H9 (cell line): ENCODE data around the gene CCDC141. TPM values are rescaled to one million over a fixed set of nuclear protein-coding genes. Genes with fewer than 3 reads are reported as not detected.

Source experiments
- DNase-seq: peaks from one replicate; pipeline ENCODE4 v3.0.0-alpha.2; 2017
- H2AFZ ChIP-seq: one replicate; pipeline ENCODE4 v1.6.1; 2013; ENCODE audit warnings: mild to moderate bottlenecking, low read length, control low read depth, moderate library complexity
- H2AK5ac ChIP-seq: 2 replicates; pipeline ENCODE4 v1.6.1; 2013; ENCODE audit warnings: low read length, control low read depth, mixed read lengths; ENCODE audit not compliant: insufficient read length
- H2BK120ac ChIP-seq: one replicate; pipeline ENCODE4 v1.6.1; 2013; ENCODE audit warnings: low read depth, mild to moderate bottlenecking, low read length, control low read depth, inconsistent platforms; ENCODE audit not compliant: poor library complexity, severe bottlenecking
- H2BK12ac ChIP-seq: 2 replicates; pipeline ENCODE4 v1.6.1; 2013; ENCODE audit warnings: low read length, control low read depth, mixed read lengths, low read depth; ENCODE audit not compliant: insufficient read length
- H2BK15ac ChIP-seq: 2 replicates; pipeline ENCODE4 v1.6.1; 2013; ENCODE audit warnings: low read depth, low read length, control low read depth
- H2BK20ac ChIP-seq: one replicate; pipeline ENCODE4 v1.6.1; 2013; ENCODE audit warnings: low read depth, mild to moderate bottlenecking, low read length, control low read depth, inconsistent platforms; ENCODE audit not compliant: poor library complexity, severe bottlenecking
- H2BK5ac ChIP-seq: 2 replicates; pipeline ENCODE4 v1.6.1; 2013; ENCODE audit warnings: low read length, control low read depth, mixed read lengths; ENCODE audit not compliant: insufficient read length
- H3K14ac ChIP-seq: 2 replicates; pipeline ENCODE4 v1.6.1; 2013; ENCODE audit warnings: low read length, control low read depth; ENCODE audit not compliant: insufficient read depth
- H3K18ac ChIP-seq: 2 replicates; pipeline ENCODE4 v1.6.1; 2013; ENCODE audit warnings: low read depth, mild to moderate bottlenecking, mixed read lengths, low read length, control low read depth; ENCODE audit not compliant: insufficient read length
- H3K23ac ChIP-seq: 2 replicates; pipeline ENCODE4 v1.6.1; 2013; ENCODE audit warnings: low read length, control low read depth, mixed read lengths, low read depth; ENCODE audit not compliant: insufficient read length
- H3K23me2 ChIP-seq: 2 replicates; pipeline ENCODE4 v1.6.1; 2013; ENCODE audit warnings: low read depth, mild to moderate bottlenecking, mixed read lengths, low read length, control low read depth; ENCODE audit not compliant: insufficient read length, poor library complexity, severe bottlenecking
- H3K27ac ChIP-seq: 2 replicates; pipeline ENCODE4 v1.5.1; 2013; ENCODE audit warnings: low read length, control low read depth, mixed read lengths, low read depth; ENCODE audit not compliant: insufficient read length
- H3K27me3 ChIP-seq: 2 replicates; pipeline ENCODE4 v1.6.1; 2013; ENCODE audit warnings: low read length, control low read depth, inconsistent platforms; ENCODE audit not compliant: insufficient read depth
- H3K4ac ChIP-seq: 2 replicates; pipeline ENCODE4 v1.6.1; 2013; ENCODE audit warnings: low read depth, mild to moderate bottlenecking, control low read depth, inconsistent platforms, low read length, moderate library complexity
- H3K4me1 ChIP-seq: 2 replicates; pipeline ENCODE4 v1.6.1; 2013; ENCODE audit warnings: low read length, control low read depth, inconsistent platforms; ENCODE audit not compliant: insufficient read depth
- H3K4me2 ChIP-seq: 2 replicates; pipeline ENCODE4 v1.6.1; 2013; ENCODE audit warnings: low read length, control low read depth, mixed read lengths; ENCODE audit not compliant: insufficient read length, insufficient read depth
- H3K56ac ChIP-seq: 2 replicates; pipeline ENCODE4 v1.6.1; 2013; ENCODE audit warnings: low read depth, mild to moderate bottlenecking, mixed read lengths, low read length, control low read depth; ENCODE audit not compliant: insufficient read length
- H3K79me1 ChIP-seq: 2 replicates; pipeline ENCODE4 v1.6.1; 2013; ENCODE audit warnings: low read depth, mild to moderate bottlenecking, moderate library complexity, low read length, control low read depth, inconsistent platforms; ENCODE audit not compliant: insufficient read depth, poor library complexity, severe bottlenecking
- H3K79me2 ChIP-seq: 2 replicates; pipeline ENCODE4 v1.6.1; 2013; ENCODE audit warnings: low read length, control low read depth, inconsistent platforms; ENCODE audit not compliant: insufficient read depth
- H3K9ac ChIP-seq: 2 replicates; pipeline ENCODE4 v1.6.1; 2013; ENCODE audit warnings: low read length, control low read depth, mixed read lengths; ENCODE audit not compliant: insufficient read length; ENCODE audit errors: extremely low read depth
- H3K9me3 ChIP-seq: one replicate; pipeline ENCODE4 v1.6.1; 2013; ENCODE audit warnings: low read depth, low read length, inconsistent platforms; ENCODE audit not compliant: control insufficient read depth
- H3T11ph ChIP-seq: one replicate; pipeline ENCODE4 v1.6.1; 2013; ENCODE audit warnings: mild to moderate bottlenecking, low read length, control low read depth, inconsistent platforms
- H4K20me1 ChIP-seq: one replicate; pipeline ENCODE4 v1.6.1; 2013; ENCODE audit not compliant: control insufficient read depth, insufficient read length, insufficient read depth
- H4K5ac ChIP-seq: 2 replicates; pipeline ENCODE4 v1.6.1; 2013; ENCODE audit warnings: low read depth, mild to moderate bottlenecking, mixed read lengths, low read length, control low read depth; ENCODE audit not compliant: insufficient read length
- H4K8ac ChIP-seq: replicated peaks from 2 replicates; pipeline ENCODE4 v1.6.1; 2013; ENCODE audit warnings: low read length, control low read depth, mixed read lengths, low read depth; ENCODE audit not compliant: insufficient read length
- H4K91ac ChIP-seq: 2 replicates; pipeline ENCODE4 v1.6.1; 2013; ENCODE audit warnings: low read depth, mild to moderate bottlenecking, moderate library complexity, mixed read lengths, low read length, control low read depth; ENCODE audit not compliant: insufficient read length
- H3K27ac Mint-ChIP-seq, 3 experiments: 2 replicates in 2 of 3; 3 replicates in 1 of 3; pipeline ENCODE4 v1.8.0; 2020 to 2021; ENCODE audit warnings: mixed read lengths in 3 of 3, mild to moderate bottlenecking in 1 of 3, moderate library complexity in 1 of 3
- H3K27me3 Mint-ChIP-seq: 2 replicates; pipeline ENCODE4 v1.8.0; 2021; ENCODE audit warnings: low read depth, mild to moderate bottlenecking, moderate library complexity, mixed read lengths
- H3K36me3 Mint-ChIP-seq, 3 experiments: 2 replicates in 2 of 3; 3 replicates in 1 of 3; pipeline ENCODE4 v1.8.0; 2020 to 2021; ENCODE audit warnings: low read depth in 3 of 3, mixed read lengths in 3 of 3; ENCODE audit not compliant: insufficient read depth in 1 of 3
- H3K4me1 Mint-ChIP-seq, 2 experiments: 2 replicates each; pipeline ENCODE4 v1.8.0; 2020; ENCODE audit warnings: mixed read lengths in 2 of 2
- H3K4me3 Mint-ChIP-seq, 2 experiments: 2 replicates in 1 of 2; 3 replicates in 1 of 2; pipeline ENCODE4 v1.8.0; 2020 to 2021; ENCODE audit warnings: mild to moderate bottlenecking in 2 of 2, mixed read lengths in 2 of 2, moderate library complexity in 1 of 2
- H3K9me3 Mint-ChIP-seq, 2 experiments: 2 replicates in 1 of 2; 3 replicates in 1 of 2; pipeline ENCODE4 v1.8.0; 2020; ENCODE audit warnings: mild to moderate bottlenecking in 2 of 2, mixed read lengths in 2 of 2, moderate library complexity in 1 of 2
- CTCF ChIP-seq: fragments of 200-600 bp; sonication (generic); conservative IDR thresholded peaks from 3 replicates; pipeline ENCODE4 v1.8.0; 2021; ENCODE audit warnings: antibody characterized with exemption, mild to moderate bottlenecking
- WGBS: extraction: QIAGEN DNeasy Blood & Tissue Kit; methylation state at CpG from one replicate; pipeline ENCODE4 v1.1.7; 2013; ENCODE audit warnings: missing lambda C conversion rate, low lambda C conversion rate, mixed read lengths; ENCODE audit not compliant: insufficient read length; ENCODE audit errors: extremely low coverage; 5-methylcytosine and 5-hydroxymethylcytosine counted together
- total RNA-seq: library from RNA; stranded (reverse); gene quantifications from 2 replicates; pipeline ENCODE4 v1.2.1, GENCODE V29; 2021

The CCDC141 gene
- total RNA-seq, 1 experiment from 2014 or later = 1.0 TPM

DNA sequence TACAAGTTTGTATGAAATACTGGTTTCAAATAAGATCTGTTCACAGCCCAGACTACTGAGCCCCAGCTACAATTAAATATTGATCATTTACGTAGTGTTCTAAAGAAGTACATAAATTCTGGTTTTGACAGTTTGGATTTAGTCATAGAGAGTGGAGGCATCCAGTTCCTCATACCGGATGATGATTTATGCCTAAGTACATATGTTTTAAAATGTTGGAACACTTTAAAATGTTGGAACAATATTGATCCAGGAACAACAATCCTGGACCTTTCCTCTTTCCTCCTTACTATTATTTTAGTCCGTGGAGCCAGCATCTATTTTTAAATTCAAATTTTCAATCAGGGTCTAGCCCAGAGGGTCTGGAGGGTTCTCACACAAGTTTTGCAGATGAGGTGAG, 220.0 kb downstream of the CCDC141 start:
- Histone ChIP-seq H3K4me1 (no peaks in the 10 kb centered on the region), H3K56ac (no peak overlapping the region), H3K14ac (no peak overlapping the region), H3K9ac (no peak overlapping the region), H3K27me3 (no peaks in the 10 kb centered on the region), H3T11ph (no peak overlapping the region), H3K23me2 (no peaks in the 10 kb centered on the region), H3K27ac (no peak overlapping the region), H4K91ac (no peak overlapping the region), H3K79me2 (no peaks in the 10 kb centered on the region), H2AK5ac (no peak overlapping the region), H3K4ac (no peak overlapping the region), H2AFZ (no peak overlapping the region), H3K18ac (no peak overlapping the region), H4K8ac (no peak overlapping the region), H3K4me2 (no peak overlapping the region), H4K20me1 (no peaks in the 10 kb centered on the region), H4K5ac (no peak overlapping the region), H2BK12ac (no peak overlapping the region), H2BK15ac (no peak overlapping the region), H2BK20ac (no peak overlapping the region), H3K79me1 (no peaks in the 10 kb centered on the region), H3K23ac (no peak overlapping the region), H2BK5ac (no peak overlapping the region), H3K9me3 (no peaks in the 10 kb centered on the region), H2BK120ac (no peak overlapping the region)
- Mint-ChIP-seq H3K27ac (no peak overlapping the region), H3K4me3 (no peak overlapping the region), H3K27me3 (no peaks in the 10 kb centered on the region), H3K36me3 (no peaks in the 10 kb centered on the region), H3K9me3 (peaks cover 0 to 3% of the 10 kb centered on the region in 2 experiments; a peak in 1 of 5 replicates), H3K4me1 (peaks cover 10 to 15% of the 10 kb centered on the region in 2 experiments)
- no peak for DNase-seq
- WGBS = no CpG with 5 or more reads among the region's 3 CpGs
- TF ChIP-seq CTCF = no peak
